ENCODE measurements around the gene ZNF865.

GRCh38 chr19:55566823-55567222 is 38.6 kb upstream of the ZNF865 start:
- TF ChIP-seq CTCF (IDR thresholded peaks at IDR 0.05; ENCODE audit: insufficient read depth, low read length, poor library complexity, severe bottlenecking) = no peak
- TF ChIP-seq EZH2phosphoT487 (conservative IDR thresholded peaks at IDR 0.05; ENCODE audit: low read length) = no peak

Data from SU-DHL-6 (cell line).